KBM-7 (cell line): ENCODE data around the gene NTM.

Source experiments
- DNase-seq: peaks from one replicate; pipeline ENCODE4 v3.0.0-alpha.2; 2015
- in situ Hi-C: fragments of 300-500 bp; cut with MboI; formaldehyde crosslinking; loops from 2 replicates; pipeline ENCODE4 v1.14.3; 2020; ENCODE audit warnings: low sequenced_read_pairs, low pct_unique_long_range_greater_than_20kb, mixed read lengths

Gene NTM

GRCh38 chr11:131918663-131919062, 548.2 kb downstream of the NTM start:
- in situ Hi-C loops, result no loop called here
- no peak for DNase-seq

- DNase-seq, result no peak
- in situ Hi-C loops, result no loop called here
Observed at GRCh38 chr11:131922220-131922619, 551.8 kb downstream of the NTM start.

GRCh38 chr11:131923309-131923708, 552.9 kb downstream of the NTM start:
- DNase-seq, result no peak
- in situ Hi-C loops, result no loop called here

GRCh38 chr11:131924001-131924400, 553.6 kb downstream of the NTM start:
- no peak for DNase-seq
- in situ Hi-C loops, result no loop called here

GRCh38 chr11:131924457-131925201, 554.2 kb downstream of the NTM start:
- in situ Hi-C loops, result no loop called here
- no peak for DNase-seq

- in situ Hi-C loops, result no loop called here
- DNase-seq, result no peak
Observed at GRCh38 chr11:131925829-131926228, 555.4 kb downstream of the NTM start.

- peak; percentile 45 for DNase-seq
- in situ Hi-C loops, result no loop called here
Observed at GRCh38 chr11:131928992-131929391, 558.6 kb downstream of the NTM start.

- DNase-seq, result no peak
- in situ Hi-C loops, result no loop called here
Observed at GRCh38 chr11:131932584-131933325, 562.3 kb downstream of the NTM start.

GRCh38 chr11:131934006-131934405, 563.6 kb downstream of the NTM start:
- in situ Hi-C loops, result no loop called here
- no peak for DNase-seq

- in situ Hi-C loops, result no loop called here
- DNase-seq, result no peak
Observed at GRCh38 chr11:131938351-131938751, 567.9 kb downstream of the NTM start.

- DNase-seq, result no peak
- in situ Hi-C loops, result no loop called here
Observed at GRCh38 chr11:131940126-131940525, 569.7 kb downstream of the NTM start.

- in situ Hi-C loops, result no loop called here
- DNase-seq, result no peak
Observed at GRCh38 chr11:131942878-131943277, 572.5 kb downstream of the NTM start.

- DNase-seq, result no peak
- in situ Hi-C loops, result no loop called here
Observed at GRCh38 chr11:131943295-131943694, 572.9 kb downstream of the NTM start.

GRCh38 chr11:131944736-131945135, 574.3 kb downstream of the NTM start:
- DNase-seq, result no peak
- in situ Hi-C loops, result no loop called here

GRCh38 chr11:131945706-131946105, 575.3 kb downstream of the NTM start:
- DNase-seq, result no peak
- in situ Hi-C loops, result no loop called here

GRCh38 chr11:131947511-131947910, 577.1 kb downstream of the NTM start:
- no peak for DNase-seq
- in situ Hi-C loops, result no loop called here

- in situ Hi-C loops, result no loop called here
- DNase-seq, result no peak
Observed at GRCh38 chr11:131951121-131951520, 580.7 kb downstream of the NTM start.

GRCh38 chr11:131954146-131954545, 583.7 kb downstream of the NTM start:
- in situ Hi-C loops, result no loop called here
- no peak for DNase-seq

- in situ Hi-C loops, result no loop called here
Observed at GRCh38 chr11:131955904-131956303, 585.5 kb downstream of the NTM start.

GRCh38 chr11:131957201-131957600, 586.8 kb downstream of the NTM start:
- DNase-seq, result no peak
- in situ Hi-C loops, result no loop called here

More at GRCh38 chr11:131955904-131956303, 585.5 kb downstream of the NTM start:
- no peak for DNase-seq

GRCh38 chr11:131957875-131958274, 587.5 kb downstream of the NTM start:
- in situ Hi-C loops, result no loop called here
- no peak for DNase-seq
